Globus pallidus (tissue), 1 donor: ENCODE measurements around the gene SHMT1.
A peak's percentile ranks its signal among the peaks of the same experiment; 100 is the strongest.
"Not testable (repeated sequence)": the region's sequence is repeated elsewhere in the genome, so short reads cannot be mapped to it uniquely, and the experiment has no call there.

Source experiments
- DNase-seq: peaks from one replicate; pipeline ENCODE4 v3.0.0-alpha.2; 2015; ENCODE audit warnings: low spot score

Gene SHMT1

GRCh38 chr17:18378205-18378505, 14.8 kb upstream of the SHMT1 start:
- DNase-seq: no peak

GRCh38 chr17:18377437-18378204, 14.3 kb upstream of the SHMT1 start, which contains the start of gene EVPLL:
Gene EVPLL, plus strand, starts transcription at chr17:18377778. Its CDS starts 3,160 bp downstream, at chr17:18380938.
- no peak for DNase-seq

- no peak for DNase-seq
Observed at GRCh38 chr17:18374216-18374615, 10.9 kb upstream of the SHMT1 start.

DNA sequence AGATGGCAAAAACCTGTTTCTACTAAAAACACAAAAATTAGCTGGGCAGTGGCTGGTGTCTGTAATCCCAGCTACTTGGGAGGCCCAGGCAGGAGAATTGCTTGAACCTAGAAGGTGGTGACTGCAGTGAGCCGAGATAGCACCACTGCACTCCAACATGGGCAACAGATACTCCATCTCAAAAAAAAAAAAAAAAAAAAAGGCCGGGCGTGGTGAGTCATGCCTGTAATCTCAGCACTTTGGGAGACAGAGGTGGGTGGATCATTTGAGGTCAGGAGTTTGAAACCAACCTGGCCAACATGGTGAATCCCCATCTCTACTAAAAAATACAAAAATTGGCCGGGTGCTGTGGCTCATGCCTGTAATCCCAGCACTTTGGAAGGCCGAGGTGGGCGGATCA, 9.8 kb upstream of the SHMT1 start:
- not testable (repeated sequence) for DNase-seq

DNA sequence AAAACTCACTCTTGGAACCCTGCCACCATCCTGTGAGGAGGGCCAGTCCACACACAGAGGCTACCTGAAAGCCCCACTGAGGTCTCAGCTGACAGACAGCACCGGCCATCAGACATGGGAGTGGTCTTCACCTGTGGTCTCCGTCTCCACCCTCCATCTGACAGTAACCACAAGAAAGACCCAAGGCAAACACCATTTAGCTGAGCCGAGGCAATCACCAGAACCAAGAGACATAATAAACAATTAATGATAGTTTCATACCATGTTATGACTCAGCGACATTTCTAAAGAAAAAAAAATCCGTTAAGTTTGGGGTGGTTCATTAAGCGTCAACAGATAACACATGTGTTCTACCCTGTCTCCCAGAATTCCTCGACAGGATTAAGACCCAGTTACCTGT, 8.1 kb upstream of the SHMT1 start:
- DNase-seq: no peak

GRCh38 chr17:18370761-18371160, 7.4 kb upstream of the SHMT1 start:
- no peak for DNase-seq

DNA sequence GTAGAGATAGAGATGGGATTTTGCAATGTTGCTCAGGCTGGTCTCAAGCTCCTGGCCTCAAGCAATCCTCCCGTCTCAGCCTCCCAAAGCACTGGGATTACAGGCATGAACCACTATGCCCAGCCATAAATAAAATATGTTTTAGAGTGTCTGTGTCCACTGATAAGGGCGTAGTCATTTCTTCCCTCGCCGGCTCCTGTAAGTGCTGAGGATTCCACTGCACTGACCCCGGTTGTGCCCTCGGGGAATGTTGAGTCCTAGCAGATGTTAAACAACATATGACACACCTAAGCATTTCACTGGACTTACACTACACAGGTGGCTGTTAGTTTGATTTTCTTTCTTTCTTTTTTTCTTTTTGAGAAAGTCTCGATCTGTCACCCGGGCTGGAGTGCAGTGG, 5.6 kb upstream of the SHMT1 start:
- no peak for DNase-seq

DNA sequence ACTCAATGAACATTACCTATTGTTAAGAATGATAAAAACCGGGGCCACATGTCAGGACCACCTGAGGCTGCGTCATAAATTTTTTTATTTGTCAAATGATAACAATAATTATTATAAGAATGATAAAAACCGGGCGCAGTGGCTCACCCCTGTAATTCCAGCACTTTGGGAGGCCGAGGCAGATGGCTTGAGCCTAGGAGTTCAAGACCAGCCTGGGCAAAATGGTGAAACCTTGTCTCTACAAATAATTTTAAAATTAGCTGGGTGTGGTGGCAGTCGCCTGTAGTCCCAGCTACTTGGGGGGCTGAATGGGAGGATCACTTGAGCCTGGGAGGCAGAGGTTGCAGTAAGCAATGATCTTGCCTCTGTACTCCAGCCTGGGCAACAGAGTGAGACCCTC, 816 bp upstream of the SHMT1 start:
- DNase-seq: no peak

GRCh38 chr17:18362698-18363100, 651 bp downstream of the SHMT1 start:
- DNase-seq: peak; percentile 92

DNA sequence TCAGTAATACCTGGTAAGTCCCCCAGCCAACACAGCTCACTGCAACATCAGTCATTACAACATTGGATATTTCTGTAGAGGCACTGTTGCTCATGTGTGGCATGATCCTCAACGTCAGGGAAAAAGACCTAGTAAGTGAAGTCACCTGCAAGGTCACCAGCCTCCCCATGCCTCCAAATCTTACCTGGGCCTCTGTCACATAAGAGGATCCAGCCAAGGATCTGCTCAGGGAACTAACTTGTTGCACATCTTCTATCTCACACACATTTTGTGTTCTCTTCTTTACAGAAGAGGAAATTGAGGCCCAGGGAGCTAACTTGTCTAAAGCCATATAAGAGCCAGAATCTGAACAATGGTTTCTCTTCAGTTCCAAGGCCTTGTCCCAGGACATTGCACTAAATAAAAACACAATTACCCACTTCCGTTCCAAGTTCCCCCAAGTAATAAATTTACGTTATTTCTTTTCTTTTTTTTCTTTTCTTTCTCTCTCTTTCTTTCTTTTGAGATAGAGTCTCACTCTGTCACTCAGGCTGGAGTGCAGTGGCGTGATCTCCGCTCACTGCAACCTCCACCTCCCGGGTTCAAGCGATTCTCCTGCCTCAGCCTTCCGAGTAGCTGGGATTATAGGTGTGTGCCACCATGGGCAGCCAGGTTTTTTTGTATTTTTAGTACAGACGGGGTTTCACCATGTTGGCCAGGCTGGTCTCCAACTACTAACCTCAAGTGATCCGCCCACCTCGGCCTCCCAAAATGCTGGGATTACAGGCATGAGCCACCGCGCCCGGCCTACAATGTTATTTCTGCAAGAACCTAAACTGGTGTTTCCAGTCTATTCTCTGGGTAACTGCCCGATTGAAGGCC, 1.3 kb downstream of the SHMT1 start:
- DNase-seq: peak; percentile 50

- DNase-seq: no peak
Observed at GRCh38 chr17:18360518-18360917, 2.8 kb downstream of the SHMT1 start.

- peak; percentile 54 for DNase-seq
Observed at GRCh38 chr17:18356624-18357023, 6.7 kb downstream of the SHMT1 start.

DNA sequence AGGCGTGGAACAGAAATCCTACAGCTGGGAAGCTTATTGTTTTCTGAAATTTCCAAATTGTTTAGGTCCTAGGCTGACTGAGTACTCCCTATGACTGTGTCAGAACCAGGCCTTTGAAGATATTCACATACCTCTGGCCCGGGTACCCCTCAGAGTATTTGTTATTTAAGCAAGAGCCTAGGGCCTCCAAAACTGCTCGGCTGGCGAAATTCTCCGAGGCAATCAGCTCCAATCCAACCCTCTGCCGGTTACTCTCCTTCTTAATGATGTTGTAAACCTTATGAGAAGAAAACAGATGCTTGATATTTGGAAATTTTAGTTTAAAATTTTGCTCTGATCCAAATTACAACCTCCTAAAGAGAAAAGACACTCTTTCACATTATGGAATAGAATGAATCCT, 9.8 kb downstream of the SHMT1 start:
- DNase-seq: no peak

DNA sequence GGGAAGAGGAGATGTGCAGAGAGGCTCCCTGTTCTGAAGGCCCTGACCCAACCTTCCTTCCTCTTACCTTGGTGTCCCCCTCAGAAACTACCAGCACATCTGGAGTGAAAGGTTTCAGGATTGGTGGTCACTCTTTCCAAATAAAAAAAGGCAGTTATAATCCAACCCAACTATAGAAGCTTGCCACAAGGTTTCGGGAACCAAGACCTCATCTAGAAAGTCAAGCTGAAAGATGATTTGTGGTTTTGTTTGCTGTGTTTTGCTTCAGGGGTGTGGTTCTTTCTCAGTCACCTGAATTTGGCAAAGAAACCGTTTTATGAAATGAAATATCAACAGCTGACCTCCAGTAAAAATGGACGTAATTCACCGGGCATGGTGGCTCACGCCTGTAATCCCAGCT, 19.3 kb downstream of the SHMT1 start:
- DNase-seq: no peak

DNA sequence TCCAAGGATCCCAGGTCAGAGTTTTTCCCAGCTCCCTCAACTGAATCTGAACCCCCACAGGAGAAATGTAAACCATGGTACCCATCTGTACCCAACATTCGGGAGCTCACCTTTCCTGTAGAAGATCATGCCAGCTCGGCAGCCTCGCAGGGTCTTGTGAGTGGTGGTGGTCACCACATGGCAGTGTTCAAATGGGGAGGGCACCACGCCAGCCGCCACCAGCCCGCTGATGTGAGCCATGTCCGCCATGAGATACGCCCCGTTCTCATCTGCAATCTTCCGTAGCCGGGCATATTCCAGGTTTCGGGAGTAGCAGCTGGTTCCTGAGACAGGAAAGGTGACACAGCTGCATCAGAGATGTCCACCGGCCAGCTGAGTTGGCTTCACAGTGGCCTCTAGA, 23.4 kb downstream of the SHMT1 start:
- DNase-seq: no peak

DNA sequence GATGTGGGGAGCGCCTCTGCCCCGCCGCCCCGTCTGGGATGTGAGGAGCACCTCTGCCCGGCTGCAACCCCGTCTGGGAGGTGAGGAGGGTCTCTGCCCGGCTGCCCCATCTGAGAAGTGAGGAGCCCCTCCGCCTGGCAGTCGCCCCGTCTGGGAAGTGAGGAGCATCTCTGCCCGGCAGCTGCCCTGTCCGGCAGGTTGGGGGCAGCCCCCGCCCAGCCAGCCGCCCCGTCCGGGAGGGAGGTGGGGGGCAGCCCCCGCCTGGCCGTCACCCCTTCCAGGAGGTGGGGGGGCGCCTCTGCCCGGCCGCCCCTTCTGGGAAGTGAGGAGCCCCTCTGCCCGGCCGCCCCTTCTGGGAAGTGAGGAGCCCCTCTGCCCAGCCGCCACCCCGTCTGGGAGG, 25.2 kb downstream of the SHMT1 start:
- not testable (repeated sequence) for DNase-seq

GRCh38 chr17:18332909-18333489, 30.4 kb downstream of the SHMT1 start:
- DNase-seq: no peak

DNA sequence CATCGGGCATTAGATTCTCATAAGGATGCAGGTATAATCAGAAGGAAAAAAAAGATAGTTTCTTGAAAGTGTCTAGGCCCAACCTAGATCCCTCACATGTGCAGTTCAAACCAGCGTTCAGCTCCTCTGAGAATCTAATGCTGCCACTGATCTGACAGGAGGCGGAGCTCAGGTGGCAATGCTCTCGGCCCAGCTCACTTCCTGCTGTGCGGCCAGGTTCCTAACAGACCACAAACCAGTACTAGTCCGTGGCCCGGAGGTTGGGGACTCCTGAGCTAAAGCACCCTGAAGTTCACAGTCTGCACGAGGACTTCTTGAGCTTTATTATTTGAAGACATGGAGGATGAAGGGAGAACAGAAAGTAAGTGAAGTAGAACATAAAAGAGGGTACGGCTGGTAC, 31.5 kb downstream of the SHMT1 start:
- no peak for DNase-seq

DNA sequence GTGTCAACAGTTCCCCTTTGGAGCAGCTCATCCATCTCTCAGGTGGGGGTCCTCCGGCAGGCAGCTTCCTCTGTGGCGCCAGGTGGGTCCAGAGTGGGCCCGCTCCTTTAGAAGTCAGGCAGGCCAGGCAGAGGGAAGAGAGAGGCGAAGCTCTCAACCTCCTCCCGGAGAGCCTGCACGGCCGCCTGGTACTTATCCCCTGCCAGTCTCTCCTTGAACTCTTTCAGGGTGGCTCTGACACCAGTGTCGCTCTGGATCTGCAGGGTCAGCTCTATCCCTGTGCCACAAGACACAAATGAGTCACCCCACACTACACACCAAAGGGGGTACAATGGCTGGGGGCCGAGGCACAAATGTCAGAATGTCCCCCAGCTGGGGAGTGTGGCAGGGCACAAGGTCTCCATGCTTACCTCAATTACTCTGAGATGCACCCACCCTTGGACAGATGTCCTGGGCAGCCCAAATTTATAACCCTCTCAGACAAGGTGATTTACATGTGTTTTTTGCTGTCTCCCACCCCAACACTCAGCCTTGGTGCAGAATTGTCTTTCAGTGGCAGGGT, 34.6 kb downstream of the SHMT1 start:
- no peak for DNase-seq

DNA sequence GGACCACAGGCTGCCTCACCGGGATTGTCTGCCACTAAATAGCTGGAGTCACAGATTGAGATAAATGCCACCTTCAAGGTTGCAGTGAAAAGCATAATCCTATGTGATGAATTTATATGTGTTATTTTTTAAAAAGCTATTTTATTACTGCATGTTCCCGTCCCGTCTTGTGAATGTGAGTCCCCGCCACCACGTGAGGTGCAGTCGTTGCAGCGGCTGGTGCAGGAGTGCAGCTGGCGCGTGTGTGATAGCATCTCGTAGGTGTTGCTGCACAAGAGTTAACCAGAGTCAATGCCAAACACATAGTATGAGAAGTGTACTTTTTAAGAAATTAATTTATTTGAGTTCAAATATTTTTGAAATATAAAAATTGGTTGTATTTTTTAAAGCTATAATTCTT, 35.8 kb downstream of the SHMT1 start:
- no peak for DNase-seq

DNA sequence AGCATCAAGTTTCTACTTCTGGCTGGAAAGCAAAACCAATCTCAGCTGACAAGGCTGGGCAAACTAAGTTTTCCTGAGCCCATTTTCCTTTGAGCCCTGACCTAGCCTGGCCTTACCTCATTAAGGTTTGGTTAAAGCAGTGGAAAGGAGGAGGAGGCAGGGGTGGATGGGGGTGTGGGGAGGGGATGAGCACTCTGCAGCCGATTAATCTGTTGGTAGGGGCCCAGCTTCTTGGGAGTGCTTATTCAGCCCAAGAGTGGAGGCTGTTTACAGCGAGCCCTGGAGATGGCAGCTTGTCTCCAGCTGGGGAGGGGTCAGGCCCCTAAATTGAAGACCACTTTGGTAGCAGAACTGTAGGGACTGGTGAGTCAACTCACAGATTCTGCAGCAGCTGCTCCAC, 36.3 kb downstream of the SHMT1 start:
- no peak for DNase-seq

DNA sequence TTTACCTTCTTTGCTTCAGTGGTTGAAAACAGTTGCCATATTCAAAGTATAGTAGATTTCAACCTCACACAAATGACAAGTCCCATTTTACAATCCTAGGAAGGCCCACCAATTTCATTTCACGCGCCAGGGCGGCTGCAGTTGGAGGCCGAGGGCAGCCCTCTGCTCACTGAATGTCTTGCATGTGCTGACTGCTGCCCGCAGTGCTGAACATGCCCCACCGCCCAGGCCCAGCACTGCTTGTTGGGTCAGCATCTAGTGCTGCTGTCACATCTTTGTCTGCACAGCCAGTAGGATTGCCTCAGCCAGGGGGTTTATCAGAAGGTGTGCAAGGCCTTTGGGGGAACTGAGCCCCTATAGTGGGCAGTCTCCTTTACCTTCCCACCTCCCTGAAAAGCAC, 36.8 kb downstream of the SHMT1 start:
- DNase-seq: no peak

GRCh38 chr17:18326039-18326438, 37.3 kb downstream of the SHMT1 start:
- DNase-seq: no peak
